Thyroid gland (tissue), 4 donors: Measurements from ENCODE around the gene HINT3.

Experiments
- CTCF ChIP-seq, 6 experiments: fragments of 200-600 bp in 3 of 6; fragments of 450-650 bp in 3 of 6; sonication (generic) in 3 of 6; IDR thresholded peaks; one replicate each; pipeline ENCODE4 v1.5.1; 2016 to 2019; ENCODE audit warnings: antibody characterized with exemption in 6 of 6, mild to moderate bottlenecking in 2 of 6, inconsistent platforms in 1 of 6, moderate library complexity in 1 of 6
- POLR2A ChIP-seq, 2 donors: fragments of 450-650 bp; IDR thresholded peaks; one replicate each; pipeline ENCODE4 v1.6.1; 2017; ENCODE audit warnings: antibody characterized with exemption in 2 of 2, mild to moderate bottlenecking in 2 of 2, moderate library complexity in 1 of 2

DNA sequence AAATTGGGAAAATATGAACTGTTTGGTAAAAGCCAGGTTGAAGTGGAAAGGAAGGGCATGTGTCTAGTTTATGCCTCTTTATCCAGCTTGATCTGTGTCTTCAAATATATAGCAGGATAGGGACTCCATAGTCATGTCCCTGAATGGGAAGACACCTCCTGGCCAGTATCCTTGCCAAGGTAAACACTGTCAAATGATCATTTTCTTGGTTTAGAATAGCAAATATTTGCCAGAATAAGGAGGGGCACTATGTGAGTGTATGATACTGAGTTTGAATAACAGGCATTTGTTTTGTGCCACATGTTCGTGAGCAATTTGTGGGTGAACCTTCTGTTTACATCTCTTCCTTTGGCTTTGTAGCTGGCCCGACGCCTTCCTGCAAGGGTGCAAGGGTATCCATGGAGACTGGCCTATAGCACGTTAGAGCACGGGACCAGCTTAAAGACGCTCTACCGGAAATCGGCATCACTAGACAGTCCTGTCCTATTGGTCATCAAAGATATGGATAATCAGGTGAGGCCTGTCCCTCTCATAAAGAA, 34.2 kb upstream of the HINT3 start:
- TF ChIP-seq CTCF (IDR thresholded peaks at IDR 0.05): no peak
- TF ChIP-seq POLR2A (IDR thresholded peaks at IDR 0.05): no peak
